Activated T-cell treated with anti-CD3 and anti-CD28 coated beads, Interleukin-2, amount 50 U/mL, for 24 hours (primary cell): ENCODE data around the gene ASB15.
"Not testable (repeated sequence)": the region's sequence is repeated elsewhere in the genome, so short reads cannot be mapped to it uniquely, and the experiment has no call there.

Experiments
- DNase-seq: peaks from one replicate; pipeline ENCODE4 v3.0.0-alpha.2; 2020
- H3K27ac Mint-ChIP-seq: 2 replicates; pipeline ENCODE4 v1.8.0; 2020; ENCODE audit warnings: mild to moderate bottlenecking, mixed read lengths
- H3K27me3 Mint-ChIP-seq: 2 replicates; pipeline ENCODE4 v1.8.0; 2020; ENCODE audit warnings: mixed read lengths
- H3K36me3 Mint-ChIP-seq: 2 replicates; pipeline ENCODE4 v1.8.0; 2020; ENCODE audit warnings: low read depth, mixed read lengths
- H3K4me1 Mint-ChIP-seq: 2 replicates; pipeline ENCODE4 v1.8.0; 2020; ENCODE audit warnings: low read depth, mixed read lengths
- H3K4me3 Mint-ChIP-seq: 2 replicates; pipeline ENCODE4 v1.8.0; 2020; ENCODE audit warnings: mild to moderate bottlenecking, moderate library complexity, mixed read lengths
- H3K9me3 Mint-ChIP-seq: 2 replicates; pipeline ENCODE4 v1.8.0; 2020; ENCODE audit warnings: mixed read lengths

Gene ASB15

DNA sequence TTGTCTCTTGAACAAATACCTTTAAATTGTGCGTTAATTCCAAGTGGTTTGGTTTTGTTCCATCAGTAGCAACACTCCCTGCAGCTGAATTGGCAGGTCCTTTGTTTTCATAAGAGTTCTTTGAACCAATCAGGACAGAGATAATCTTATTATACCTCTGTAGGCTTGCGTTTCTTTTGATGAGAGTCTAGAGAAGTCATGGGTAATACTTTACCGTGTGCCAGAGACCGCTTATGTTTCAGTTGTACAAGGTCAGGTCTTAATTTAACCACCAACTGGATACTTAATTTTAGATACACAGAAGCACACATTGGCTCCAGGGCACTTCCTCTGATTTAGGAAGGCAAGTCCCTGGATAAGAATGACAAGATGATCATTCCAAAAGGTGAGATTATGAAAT lies at the start of gene ASB15:
ASB15 (plus strand) TSS at position 292 of the 400 bp plus-strand sequence. CDS start 12,682 bp downstream, outside the sequence.
- no peak for DNase-seq
- Mint-ChIP-seq H3K4me3 (no peak within 1 kb of the TSS), H3K27me3 (peaks cover 13% of the 10 kb centered on the region), H3K9me3 (no peaks in the 10 kb centered on the region), H3K36me3 (no peaks in the 10 kb centered on the region), H3K27ac (no peak within 1 kb of the TSS), H3K4me1 (no peaks in the 10 kb centered on the region)

DNA sequence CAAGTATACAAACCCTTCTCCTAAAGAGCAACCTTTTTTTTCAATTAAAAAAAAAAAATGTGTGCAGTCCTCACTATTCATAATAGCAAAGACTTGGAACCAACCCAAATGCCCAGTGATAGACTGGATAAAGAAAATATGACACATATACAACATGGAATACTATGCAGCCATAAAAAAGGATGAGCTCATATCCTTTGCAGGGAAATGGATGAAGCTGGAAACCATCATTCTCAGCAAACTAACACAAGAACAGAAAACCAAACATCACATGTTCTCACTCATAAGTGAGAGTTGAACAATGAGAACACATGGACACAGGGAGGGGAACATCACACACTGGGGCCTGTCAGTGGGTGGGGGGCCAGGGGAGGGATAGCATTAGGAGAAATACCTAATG lies 49.5 kb upstream of the ASB15 start:
- peaks cover 60% of the 10 kb centered on the region for H3K36me3 Mint-ChIP-seq
- not testable (repeated sequence) for H3K27me3 Mint-ChIP-seq, DNase-seq, H3K27ac Mint-ChIP-seq, H3K9me3 Mint-ChIP-seq, H3K4me3 Mint-ChIP-seq
- peaks cover 36% of the 10 kb centered on the region for H3K4me1 Mint-ChIP-seq

DNA sequence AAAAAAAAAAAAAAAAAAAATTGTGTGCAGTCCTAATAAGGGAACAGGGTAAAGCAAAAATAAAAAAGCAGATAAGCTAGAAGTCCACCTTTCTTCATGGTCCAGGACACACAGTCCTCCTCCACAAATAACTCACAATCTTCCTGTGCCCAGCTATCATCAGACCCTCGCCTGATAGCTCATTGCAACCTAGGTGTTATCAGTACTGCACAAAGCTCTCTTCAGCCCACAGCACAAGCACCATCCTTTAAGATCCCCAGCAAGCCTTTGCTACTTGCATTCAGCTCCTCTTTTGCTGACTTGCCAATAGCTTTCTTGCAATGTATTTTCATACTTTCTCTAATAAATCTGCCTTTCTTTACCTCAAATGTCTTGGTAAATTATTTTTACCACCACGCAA lies 49.0 kb upstream of the ASB15 start:
- H3K9me3 Mint-ChIP-seq: no peaks in the 10 kb centered on the region
- H3K4me3 Mint-ChIP-seq: no peak overlapping the region
- DNase-seq: no peak
- no peak overlapping the region for H3K27ac Mint-ChIP-seq
- peaks cover 33% of the 10 kb centered on the region for H3K4me1 Mint-ChIP-seq
- H3K36me3 Mint-ChIP-seq: peaks cover 55% of the 10 kb centered on the region
- no peaks in the 10 kb centered on the region for H3K27me3 Mint-ChIP-seq

DNA sequence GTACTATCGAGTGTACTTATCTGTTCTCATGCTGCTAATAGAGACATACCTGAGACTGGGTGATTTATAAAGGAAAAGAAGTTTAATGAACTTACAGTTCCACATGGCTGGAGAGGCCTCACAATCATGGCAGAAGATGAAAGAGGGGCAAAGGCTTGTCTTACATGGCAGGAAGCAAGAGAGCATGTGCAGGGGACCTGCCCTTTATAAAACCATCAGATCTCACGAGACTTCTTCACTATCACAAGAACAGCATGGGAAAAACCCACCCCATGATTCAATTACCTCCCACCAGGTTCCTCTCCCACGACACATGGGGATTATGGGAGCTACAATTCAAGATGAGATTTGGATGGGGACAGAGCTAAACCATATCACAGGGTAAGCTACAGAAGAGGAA lies 48.5 kb upstream of the ASB15 start:
- Mint-ChIP-seq H3K4me3 (no peak overlapping the region), H3K27ac (no peak overlapping the region), H3K27me3 (no peaks in the 10 kb centered on the region), H3K36me3 (peaks cover 50% of the 10 kb centered on the region), H3K9me3 (no peaks in the 10 kb centered on the region), H3K4me1 (peaks cover 32% of the 10 kb centered on the region)
- no peak for DNase-seq

DNA sequence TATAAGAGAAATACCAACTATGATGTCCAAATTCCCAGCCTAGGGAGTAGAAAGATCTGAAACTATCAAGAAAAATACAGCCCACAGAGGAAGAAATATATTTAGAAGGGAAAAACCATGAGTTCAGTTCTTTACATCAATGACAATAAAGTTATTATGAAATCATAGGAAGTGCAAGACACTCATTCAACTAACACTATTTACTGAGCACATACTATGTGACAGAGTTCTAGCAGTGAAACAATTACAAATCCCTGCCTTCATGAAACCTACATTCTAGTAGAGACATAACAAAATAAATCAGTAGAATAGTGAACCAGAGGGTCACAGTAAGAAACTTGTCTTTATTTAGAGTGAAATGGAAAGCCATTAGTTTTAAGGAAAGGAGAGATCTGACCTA lies 46.1 kb upstream of the ASB15 start:
- no peaks in the 10 kb centered on the region for H3K9me3 Mint-ChIP-seq
- no peaks in the 10 kb centered on the region for H3K27me3 Mint-ChIP-seq
- DNase-seq: no peak
- H3K27ac Mint-ChIP-seq: no peak overlapping the region
- peaks cover 19% of the 10 kb centered on the region for H3K4me1 Mint-ChIP-seq
- H3K36me3 Mint-ChIP-seq: peaks cover 27% of the 10 kb centered on the region
- no peak overlapping the region for H3K4me3 Mint-ChIP-seq

DNA sequence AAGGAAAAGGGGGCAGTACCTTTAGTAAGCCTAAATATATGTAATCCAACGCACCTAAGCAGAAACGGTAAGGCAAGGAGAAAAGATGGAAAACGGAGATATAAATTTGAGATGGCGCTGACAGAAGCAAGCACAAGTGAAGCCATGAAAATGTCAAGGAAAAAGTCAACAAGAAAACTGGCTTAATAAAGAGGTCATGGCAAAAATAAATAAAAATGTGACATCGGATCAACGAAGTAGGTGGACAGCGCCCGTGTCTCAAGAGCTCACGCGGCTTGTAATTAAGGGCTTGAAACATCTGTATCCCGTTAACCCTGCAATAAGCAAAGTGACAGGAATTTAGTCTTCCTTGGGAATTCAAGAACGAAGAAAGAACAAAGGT lies 44.6 kb upstream of the ASB15 start:
- no peaks in the 10 kb centered on the region for H3K27me3 Mint-ChIP-seq
- peaks cover 19% of the 10 kb centered on the region for H3K4me1 Mint-ChIP-seq
- H3K36me3 Mint-ChIP-seq: peaks cover 21% of the 10 kb centered on the region
- H3K9me3 Mint-ChIP-seq: no peaks in the 10 kb centered on the region
- H3K4me3 Mint-ChIP-seq: no peak overlapping the region
- DNase-seq: no peak
- H3K27ac Mint-ChIP-seq: no peak overlapping the region

DNA sequence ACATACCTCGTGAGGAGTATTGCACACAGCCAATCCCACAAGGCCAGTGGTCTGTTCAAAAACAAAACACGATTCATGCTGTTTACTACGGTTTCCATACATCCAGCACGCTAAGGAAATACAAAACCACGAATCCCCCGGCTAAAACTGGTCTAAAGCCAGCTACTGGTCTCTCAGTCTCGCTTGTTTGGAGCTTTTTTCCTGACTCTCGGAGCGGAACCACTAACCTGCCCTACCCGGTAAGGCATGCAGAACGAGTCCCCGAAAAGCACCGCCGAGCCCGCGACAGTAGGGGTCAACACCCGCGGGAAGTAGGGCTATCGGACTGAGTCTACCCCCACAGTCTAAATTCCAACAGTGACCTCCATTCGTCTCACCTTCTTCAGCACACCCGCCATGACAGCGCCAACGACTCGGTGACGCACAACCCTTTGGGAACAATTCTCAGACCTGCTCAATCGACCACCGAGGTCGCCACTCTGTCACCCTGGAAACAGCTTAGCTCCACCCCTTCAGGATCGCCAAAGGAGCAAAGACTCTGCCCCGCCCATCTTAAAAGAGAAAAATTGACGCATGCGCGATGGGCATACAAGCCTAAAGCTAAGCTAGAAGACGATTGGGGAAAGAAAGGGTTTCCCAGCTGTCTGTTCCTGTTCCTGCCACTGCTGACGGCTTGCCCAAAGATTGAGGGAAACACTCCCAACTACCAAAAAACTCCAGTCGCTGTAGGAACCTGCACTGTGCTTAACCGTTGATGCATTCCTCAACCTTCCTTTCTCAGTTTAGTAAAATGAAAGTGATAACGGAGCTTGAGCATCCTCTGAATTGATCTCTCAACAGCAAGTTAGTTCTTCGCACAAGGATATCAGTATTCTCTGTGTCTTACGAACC lies 44.0 kb upstream of the ASB15 start, which contains the start of gene NDUFA5:
NDUFA5 (minus strand) TSS at position 421 of the 891 bp plus-strand sequence; CDS start at position 398, 23 bp downstream.
- Mint-ChIP-seq H3K27me3 (no peaks in the 10 kb centered on the region), H3K36me3 (peaks cover 14% of the 10 kb centered on the region), H3K27ac (no peak within 1 kb of the TSS), H3K4me1 (peaks cover 15% of the 10 kb centered on the region), H3K9me3 (no peaks in the 10 kb centered on the region), H3K4me3 (no peak within 1 kb of the TSS)
- peak; percentile 92 for DNase-seq

DNA sequence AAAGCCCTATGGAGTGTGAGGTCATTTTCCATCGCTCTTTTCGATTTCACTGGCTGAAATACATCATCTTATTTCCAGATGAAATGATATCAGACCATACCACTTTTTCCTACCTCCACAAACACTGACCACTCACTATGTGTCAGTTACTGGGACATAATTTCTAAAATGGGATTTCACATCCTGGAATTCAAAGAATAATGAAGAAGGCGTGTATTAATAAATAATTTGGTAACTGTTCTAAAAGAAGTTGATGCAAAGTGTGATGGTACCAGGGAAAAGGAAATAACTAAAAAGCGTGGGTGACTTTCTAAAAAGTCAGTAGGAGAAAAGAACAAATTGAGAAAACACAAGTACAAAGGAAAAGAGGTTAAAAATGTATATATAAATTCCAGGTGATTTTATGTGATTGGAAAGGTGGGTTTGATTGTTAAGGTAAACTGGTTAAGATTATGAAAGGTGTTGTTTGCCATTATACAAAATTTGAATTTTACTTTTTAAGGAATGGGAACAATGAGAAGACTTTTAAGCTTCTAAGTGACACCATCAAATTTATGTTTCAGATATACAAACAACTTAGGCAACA lies 43.2 kb upstream of the ASB15 start:
- H3K9me3 Mint-ChIP-seq: no peaks in the 10 kb centered on the region
- peaks cover 8% of the 10 kb centered on the region for H3K4me1 Mint-ChIP-seq
- no peaks in the 10 kb centered on the region for H3K27me3 Mint-ChIP-seq
- peaks cover 7% of the 10 kb centered on the region for H3K36me3 Mint-ChIP-seq
- no peak overlapping the region for H3K27ac Mint-ChIP-seq
- no peak overlapping the region for H3K4me3 Mint-ChIP-seq
- no peak for DNase-seq

DNA sequence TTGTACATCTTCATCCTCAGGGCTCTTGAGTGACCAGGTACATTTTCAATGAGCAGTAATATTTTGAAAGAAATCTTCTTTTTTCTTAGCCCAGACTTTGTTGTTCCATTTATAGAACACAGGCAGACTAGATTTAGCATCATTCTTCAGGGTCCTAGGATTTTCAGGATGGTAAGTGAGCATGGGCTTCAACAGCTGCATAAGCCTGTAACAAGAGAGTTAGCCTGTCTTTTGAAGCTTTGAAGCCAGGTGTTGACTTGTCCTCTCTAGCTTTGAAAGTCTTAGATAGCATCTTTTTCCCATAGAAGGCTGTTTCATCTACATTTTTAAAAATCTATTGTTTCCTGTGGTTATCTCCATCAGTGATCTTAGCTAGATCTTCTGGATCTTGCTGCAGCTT lies 39.5 kb upstream of the ASB15 start:
- H3K27ac Mint-ChIP-seq: no peak overlapping the region
- no peak for DNase-seq
- no peak overlapping the region for H3K4me3 Mint-ChIP-seq
- H3K9me3 Mint-ChIP-seq: no peaks in the 10 kb centered on the region
- H3K27me3 Mint-ChIP-seq: no peaks in the 10 kb centered on the region
- H3K36me3 Mint-ChIP-seq: no peaks in the 10 kb centered on the region
- peaks cover 3% of the 10 kb centered on the region for H3K4me1 Mint-ChIP-seq

DNA sequence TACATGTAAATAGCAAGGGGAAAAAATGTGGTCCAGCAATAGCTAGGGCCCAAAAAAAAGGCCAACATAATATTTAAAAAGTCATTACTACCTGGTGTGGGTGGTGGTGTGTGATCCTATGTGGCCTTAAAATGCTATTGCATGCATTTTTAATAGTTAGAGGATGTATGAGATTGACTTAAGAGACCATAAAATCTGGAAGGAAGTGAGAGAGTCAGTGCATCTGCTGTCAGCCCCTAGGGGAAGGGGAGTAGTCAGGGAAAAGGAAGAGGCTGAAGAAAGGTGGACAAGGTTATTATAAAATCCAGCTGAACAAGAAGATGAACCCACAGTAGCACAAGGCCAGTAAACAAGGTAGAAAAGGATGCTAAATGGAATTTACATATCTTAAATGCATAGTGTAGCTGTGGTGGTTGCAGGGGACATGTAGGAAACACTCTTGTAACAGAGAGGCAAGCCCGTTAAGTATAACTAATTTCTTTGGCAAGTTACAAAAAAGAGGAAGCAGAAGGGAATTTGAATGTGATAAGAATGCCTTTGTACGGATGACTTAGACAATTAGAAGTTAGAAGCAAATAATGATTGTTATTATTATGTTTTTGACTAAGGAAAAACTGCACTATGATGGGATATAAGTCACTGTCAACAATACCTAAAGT lies 32.1 kb upstream of the ASB15 start:
- Mint-ChIP-seq H3K4me1 (no peaks in the 10 kb centered on the region), H3K36me3 (no peaks in the 10 kb centered on the region), H3K4me3 (no peak overlapping the region), H3K27me3 (peaks cover 1% of the 10 kb centered on the region), H3K9me3 (no peaks in the 10 kb centered on the region), H3K27ac (no peak overlapping the region)
- DNase-seq: no peak

DNA sequence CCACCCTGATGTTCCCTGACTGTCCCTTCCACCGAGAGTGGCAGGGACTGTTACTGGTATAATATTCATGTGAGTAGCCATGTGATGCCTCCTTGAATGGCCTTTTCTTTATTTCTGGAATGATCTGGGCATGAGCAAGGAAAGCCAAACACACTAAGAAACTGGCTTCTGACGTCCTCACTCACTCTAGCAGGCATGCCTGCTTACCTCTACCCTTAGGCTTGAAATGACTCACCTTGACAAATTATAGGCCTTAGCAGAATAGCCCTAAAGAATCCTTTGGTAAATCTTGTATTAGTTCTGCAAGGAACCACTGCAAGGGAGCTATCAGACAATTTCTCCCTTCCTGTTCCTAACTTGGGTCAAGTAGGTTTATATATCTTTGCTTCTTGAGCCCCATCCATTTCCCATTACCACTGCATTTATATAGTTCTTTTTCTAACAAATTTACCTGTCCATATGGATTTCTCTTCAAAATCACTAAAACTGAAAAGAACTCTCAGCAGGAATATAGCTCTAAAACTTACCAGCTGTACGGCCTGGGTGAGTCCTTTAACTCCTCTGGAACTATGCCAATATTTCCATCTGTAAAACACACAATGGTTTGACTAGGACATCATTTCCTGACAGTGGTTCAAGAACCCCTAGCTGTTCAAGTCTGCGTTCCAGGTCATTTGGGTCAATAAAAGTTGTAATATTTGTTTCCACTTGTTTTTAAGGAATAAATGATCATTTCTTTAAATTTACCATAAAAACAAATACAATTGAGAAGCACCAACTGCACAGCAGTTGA lies 31.0 kb upstream of the ASB15 start:
- H3K27ac Mint-ChIP-seq: no peak overlapping the region
- no peaks in the 10 kb centered on the region for H3K36me3 Mint-ChIP-seq
- no peaks in the 10 kb centered on the region for H3K4me1 Mint-ChIP-seq
- no peaks in the 10 kb centered on the region for H3K9me3 Mint-ChIP-seq
- no peak overlapping the region for H3K4me3 Mint-ChIP-seq
- H3K27me3 Mint-ChIP-seq: peaks cover 4% of the 10 kb centered on the region
- no peak for DNase-seq

DNA sequence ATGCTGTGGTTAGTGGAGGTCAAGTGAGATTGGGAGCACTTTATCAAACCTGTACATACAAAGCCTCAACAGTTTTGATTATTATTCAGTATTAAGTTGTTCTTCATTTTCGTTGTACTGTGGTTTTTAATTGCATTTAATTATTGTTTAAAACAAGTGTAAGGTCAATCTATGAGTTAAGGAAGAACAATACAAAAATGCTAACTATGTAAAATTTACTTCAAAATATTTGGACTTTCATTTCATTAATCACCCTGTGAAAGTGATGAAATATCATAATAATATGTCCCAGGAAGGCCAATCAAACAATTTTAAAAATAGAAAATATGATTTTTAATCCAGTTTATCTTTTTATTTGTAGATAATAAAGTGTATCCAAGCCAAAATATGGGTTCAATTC lies 30.4 kb upstream of the ASB15 start:
- no peak overlapping the region for H3K27ac Mint-ChIP-seq
- no peak for DNase-seq
- no peaks in the 10 kb centered on the region for H3K9me3 Mint-ChIP-seq
- H3K36me3 Mint-ChIP-seq: no peaks in the 10 kb centered on the region
- no peaks in the 10 kb centered on the region for H3K4me1 Mint-ChIP-seq
- peaks cover 4% of the 10 kb centered on the region for H3K27me3 Mint-ChIP-seq
- H3K4me3 Mint-ChIP-seq: no peak overlapping the region

DNA sequence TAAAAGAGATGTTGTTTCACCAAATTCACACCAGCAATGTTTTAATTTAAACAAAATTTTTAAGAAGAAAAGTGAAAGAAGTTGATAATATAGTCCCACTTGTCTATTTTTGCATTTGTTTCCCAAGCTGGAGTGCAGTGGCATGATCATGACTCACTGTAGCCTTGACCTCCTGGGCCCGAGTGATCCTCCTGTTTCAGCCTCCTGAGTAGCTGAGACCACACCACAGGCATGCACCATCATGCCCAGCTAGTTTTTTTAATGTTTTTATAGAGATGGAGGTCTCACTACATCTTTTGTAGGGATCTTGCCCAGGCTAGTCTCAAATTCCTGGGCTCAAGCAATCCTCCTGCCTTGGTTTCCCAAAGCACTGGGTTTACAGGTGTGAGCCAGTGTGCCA lies 29.9 kb upstream of the ASB15 start:
- Mint-ChIP-seq H3K36me3 (no peaks in the 10 kb centered on the region), H3K9me3 (no peaks in the 10 kb centered on the region), H3K27ac (no peak overlapping the region), H3K4me1 (no peaks in the 10 kb centered on the region), H3K27me3 (peaks cover 4% of the 10 kb centered on the region), H3K4me3 (no peak overlapping the region)
- no peak for DNase-seq

DNA sequence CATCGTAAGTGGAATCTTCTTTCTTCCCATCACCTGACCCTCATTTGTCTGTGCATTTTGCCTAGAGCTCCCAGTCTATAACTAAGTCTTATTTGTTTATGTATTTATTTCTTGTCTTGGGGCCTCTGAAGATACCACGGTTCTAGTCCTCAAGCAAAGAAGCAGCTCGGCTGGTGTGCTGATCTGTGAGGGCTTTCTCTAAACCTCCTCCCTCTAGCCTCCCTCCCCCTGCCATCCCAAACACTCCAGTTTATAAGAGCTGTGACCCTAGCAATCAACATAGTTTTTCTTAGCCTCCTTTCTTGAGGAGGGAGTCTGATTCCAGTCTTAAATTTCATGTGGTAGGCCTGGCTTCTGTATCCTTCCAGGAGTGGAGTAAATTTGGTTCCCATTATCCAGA lies 28.3 kb upstream of the ASB15 start:
- Mint-ChIP-seq H3K27me3 (peaks cover 8% of the 10 kb centered on the region), H3K36me3 (no peaks in the 10 kb centered on the region), H3K4me3 (no peak overlapping the region), H3K9me3 (no peaks in the 10 kb centered on the region), H3K4me1 (no peaks in the 10 kb centered on the region), H3K27ac (no peak overlapping the region)
- no peak for DNase-seq
